GM23338 (cell line): ENCODE results near the gene RAC3.

Experiments
- CTCF ChIP-seq, 2 experiments: fragments of 200-600 bp in 1 of 2; sonication (generic) in 1 of 2; conservative IDR thresholded peaks; 2 replicates each; pipeline versions ENCODE4 v1.5.1 to v1.6.1; 2016 to 2017; ENCODE audit warnings: antibody characterized with exemption in 2 of 2, low read depth in 2 of 2, mild to moderate bottlenecking in 2 of 2, moderate library complexity in 1 of 2
- EZH2 ChIP-seq: fragments of 200-600 bp; sonication (generic); IDR thresholded peaks from one replicate; pipeline ENCODE4 v1.8.0; 2017; ENCODE audit warnings: antibody characterized with exemption, mild to moderate bottlenecking, low read depth; ENCODE audit not compliant: unreplicated experiment
- EZH2phosphoT487 ChIP-seq: fragments of 200-600 bp; sonication (generic); IDR thresholded peaks from one replicate; pipeline ENCODE4 v1.8.1; 2018; ENCODE audit warnings: antibody characterized with exemption; ENCODE audit not compliant: unreplicated experiment
- POLR2AphosphoS5 ChIP-seq: IDR thresholded peaks from 2 replicates; pipeline ENCODE4 v1.6.1; 2016; ENCODE audit warnings: antibody characterized with exemption, low read depth
- ZNF462 ChIP-seq: fragments of 250-450 bp; sonication (Bioruptor Pico); IDR thresholded peaks from 2 replicates; pipeline ENCODE4 v1.5.0; 2020; ENCODE audit warnings: mild to moderate bottlenecking, moderate library complexity

DNA sequence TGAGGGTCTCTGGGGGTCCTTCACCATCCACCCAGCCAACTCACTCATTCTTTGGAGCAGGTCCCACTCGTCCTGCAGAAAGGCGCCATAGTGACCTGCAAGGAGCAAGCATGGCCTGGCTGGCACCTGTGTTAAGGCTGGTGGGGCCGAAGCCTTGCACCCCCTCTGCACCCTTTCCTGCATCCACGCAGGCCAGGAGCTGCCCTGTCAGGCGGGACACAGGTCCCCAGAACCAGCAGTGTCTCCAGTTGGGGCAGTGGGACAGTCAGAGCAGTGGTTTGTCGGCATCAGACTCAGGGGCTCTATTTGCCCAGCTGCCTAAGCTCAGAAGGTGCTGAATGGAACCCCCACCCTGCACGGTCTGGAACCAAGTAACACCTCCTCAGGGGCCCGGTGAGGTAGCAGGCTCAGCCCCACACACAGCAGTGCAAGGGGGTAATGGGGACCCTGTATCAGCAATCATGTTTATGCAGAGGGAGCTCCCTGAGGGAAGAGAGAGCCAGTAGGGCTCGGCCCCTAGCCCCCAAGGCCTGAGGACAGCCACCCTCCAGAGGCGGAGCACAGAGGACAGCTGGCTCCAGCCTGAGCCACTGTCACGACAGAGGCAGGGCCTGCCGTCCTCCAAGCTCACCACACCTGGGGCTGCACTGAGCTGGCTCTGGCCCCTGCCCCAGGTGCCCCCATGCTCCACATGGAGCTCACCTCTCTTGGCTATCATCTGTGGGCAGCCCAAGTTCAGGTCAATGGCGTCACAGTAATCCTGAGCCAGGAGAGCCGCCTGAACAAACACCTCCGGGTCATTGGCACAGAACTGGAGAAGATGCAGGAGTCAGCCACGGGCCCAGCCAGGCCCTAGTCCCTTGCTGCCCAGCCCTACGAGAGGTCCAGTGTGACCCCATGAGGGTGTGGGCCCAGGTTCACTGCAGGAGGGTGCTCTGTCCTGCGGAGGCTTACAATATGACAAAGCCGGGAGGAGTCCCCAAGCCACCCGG, 32.2 kb downstream of the RAC3 start:
- TF ChIP-seq ZNF462 (CRISPR knock-in tag) (no peak), EZH2phosphoT487 (no peak), EZH2 (no peak), CTCF (conservative IDR thresholded peaks at IDR 0.05; ENCODE audit: low read depth in 2 of 2) (no peak), POLR2AphosphoS5 (no peak)
